ENCODE data around the gene CIB2. TPM values are rescaled to one million over a fixed set of nuclear protein-coding genes. Genes with fewer than 3 reads are reported as not detected.

The CIB2 gene
- total RNA-seq, 1 donor from 2014 or later = 1.2 TPM

DNA sequence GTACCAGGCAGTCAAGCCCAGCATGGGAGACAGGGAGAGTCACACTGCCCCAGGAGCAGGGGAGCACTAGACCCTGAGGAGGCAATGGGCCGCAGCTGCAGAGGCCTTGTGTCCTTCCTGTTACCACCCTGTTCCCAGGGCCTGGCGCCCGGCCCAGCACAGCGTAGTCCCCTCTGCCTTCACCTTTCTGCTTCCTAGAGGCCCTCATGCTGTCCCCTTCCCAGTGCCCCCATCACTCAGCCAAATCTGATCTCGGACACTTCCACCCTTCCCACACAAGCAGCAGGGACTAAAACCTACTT, 46.8 kb downstream of the CIB2 start:
- peaks cover 18% of the 10 kb centered on the region for H3K4me1 Mint-ChIP-seq (ENCODE audit: low read depth)
- no peak overlapping the region for H3K27ac Mint-ChIP-seq
- H3K27me3 Mint-ChIP-seq (ENCODE audit: insufficient read depth) = no peaks in the 10 kb centered on the region
- intact Hi-C loops (cut with micrococcal nuclease) = no loop called here
- DNase-seq (ENCODE audit: low spot score) = no peak
- no peaks in the 10 kb centered on the region for H3K36me3 Mint-ChIP-seq (ENCODE audit: low read depth)
- no peak overlapping the region for H3K4me3 Mint-ChIP-seq
- no peaks in the 10 kb centered on the region for H3K9me3 Mint-ChIP-seq

DNA sequence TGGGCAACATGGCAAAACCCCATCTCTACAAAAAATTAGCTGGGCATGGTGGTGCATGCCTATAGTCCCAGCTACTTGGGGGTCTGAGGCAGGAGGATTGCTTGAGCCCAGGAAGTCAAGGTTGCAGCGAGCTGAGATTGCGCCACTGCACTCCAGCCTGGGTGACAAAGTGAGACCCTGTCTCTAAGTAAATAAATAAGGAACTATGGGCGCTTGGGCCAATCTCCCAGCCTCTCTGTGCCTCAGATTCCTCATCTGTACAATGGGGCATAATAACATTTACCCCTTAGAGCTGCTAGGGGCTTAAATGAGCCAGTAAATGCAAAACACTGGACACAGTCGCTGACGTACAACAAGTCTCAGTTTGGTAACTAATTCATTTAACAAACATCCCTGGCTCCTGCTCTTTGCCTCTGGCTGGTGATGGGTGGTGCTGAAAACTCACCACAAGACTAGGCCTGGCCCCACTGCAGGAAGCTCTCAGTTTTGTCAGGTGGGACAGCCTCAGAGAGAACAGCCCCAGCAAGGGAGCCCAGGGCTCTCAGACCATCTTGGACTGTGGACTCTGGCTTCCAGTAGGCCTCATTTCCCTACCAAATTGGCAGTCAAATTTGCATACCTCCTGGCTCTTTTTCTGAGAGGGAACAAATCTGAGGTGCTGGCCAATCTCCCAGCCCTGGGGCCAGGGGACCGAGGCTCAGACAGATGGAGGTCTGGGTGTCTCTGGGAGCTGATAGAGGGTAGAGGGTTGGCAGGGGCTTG, 47.4 kb downstream of the CIB2 start:
- H3K36me3 Mint-ChIP-seq (ENCODE audit: low read depth) = no peaks in the 10 kb centered on the region
- no peak overlapping the region for H3K27ac Mint-ChIP-seq
- no peak overlapping the region for H3K4me3 Mint-ChIP-seq
- DNase-seq (ENCODE audit: low spot score) = no peak
- no peaks in the 10 kb centered on the region for H3K27me3 Mint-ChIP-seq (ENCODE audit: insufficient read depth)
- intact Hi-C loops (cut with micrococcal nuclease) = no loop called here
- H3K4me1 Mint-ChIP-seq (ENCODE audit: low read depth) = peaks cover 18% of the 10 kb centered on the region
- H3K9me3 Mint-ChIP-seq = no peaks in the 10 kb centered on the region

DNA sequence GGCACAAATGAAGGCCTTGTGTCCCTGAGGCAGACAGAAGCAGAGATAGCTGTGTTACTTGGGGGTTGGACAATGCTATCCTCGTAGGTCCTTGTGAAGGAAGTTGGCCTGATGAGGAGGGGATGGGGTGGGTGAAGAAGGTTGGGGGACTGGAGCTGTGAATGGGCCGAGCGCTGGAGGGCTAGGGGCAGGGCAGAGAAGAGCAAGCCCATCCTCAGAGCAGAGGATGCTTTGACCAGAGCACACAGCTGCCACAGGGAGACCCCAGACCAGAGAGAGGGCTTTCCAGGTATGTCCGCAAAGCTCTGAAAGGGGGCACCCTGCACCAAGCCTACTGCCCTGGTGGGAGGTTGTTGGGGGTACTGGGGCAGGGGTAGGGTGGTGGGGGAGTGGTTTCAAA, 48.1 kb downstream of the CIB2 start:
- no peaks in the 10 kb centered on the region for H3K36me3 Mint-ChIP-seq (ENCODE audit: low read depth)
- no peaks in the 10 kb centered on the region for H3K9me3 Mint-ChIP-seq
- peaks cover 18% of the 10 kb centered on the region for H3K4me1 Mint-ChIP-seq (ENCODE audit: low read depth)
- H3K27me3 Mint-ChIP-seq (ENCODE audit: insufficient read depth) = no peaks in the 10 kb centered on the region
- intact Hi-C loops (cut with micrococcal nuclease) = no loop called here
- no peak overlapping the region for H3K4me3 Mint-ChIP-seq
- peak overlapping the region; percentile 29 for H3K27ac Mint-ChIP-seq
- DNase-seq (ENCODE audit: low spot score) = no peak

GRCh38 chr15:78082743-78083110, 48.5 kb downstream of the CIB2 start:
- Mint-ChIP-seq H3K4me1 (ENCODE audit: low read depth) (peaks cover 18% of the 10 kb centered on the region), H3K27ac (peak overlapping the region; percentile 80), H3K9me3 (no peaks in the 10 kb centered on the region), H3K27me3 (ENCODE audit: insufficient read depth) (no peaks in the 10 kb centered on the region), H3K36me3 (ENCODE audit: low read depth) (no peaks in the 10 kb centered on the region), H3K4me3 (peak overlapping the region; percentile 49)
- DNase-seq (ENCODE audit: low spot score) = no peak
- intact Hi-C loops (cut with micrococcal nuclease) = no loop called here

DNA sequence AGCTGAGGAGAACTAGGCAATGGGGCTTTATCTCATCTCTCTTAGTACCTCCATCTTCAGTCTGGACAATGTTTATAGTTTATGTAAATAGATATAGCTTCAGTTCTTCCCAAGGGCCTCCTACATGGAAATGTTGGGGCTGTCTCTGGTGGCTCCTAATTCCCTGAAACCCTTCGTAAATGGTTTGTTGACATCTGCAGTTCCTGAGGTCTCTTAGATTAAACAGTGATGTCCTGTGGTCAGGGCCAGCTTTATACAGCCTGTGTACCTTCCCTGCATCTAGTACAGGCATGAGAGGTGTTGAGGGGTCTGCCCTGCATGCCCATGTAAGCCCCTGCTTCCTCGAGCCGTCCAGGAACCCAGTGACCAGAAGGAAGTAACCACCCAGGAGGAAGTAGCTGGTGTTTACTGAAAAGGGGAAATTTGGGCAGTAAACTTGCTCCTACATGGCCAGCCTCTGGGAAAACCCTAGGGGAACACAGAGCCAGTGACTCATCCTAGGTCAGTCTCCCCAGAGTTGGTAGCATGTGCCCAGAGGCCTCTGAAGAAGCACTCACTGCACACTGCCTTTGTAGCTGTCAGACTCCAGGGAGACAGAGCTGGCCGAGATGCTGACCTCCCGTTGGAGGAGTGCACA, 49.0 kb downstream of the CIB2 start:
- intact Hi-C loops (cut with micrococcal nuclease) = no loop called here
- Mint-ChIP-seq H3K4me1 (ENCODE audit: low read depth) (peaks cover 18% of the 10 kb centered on the region), H3K27ac (peak overlapping the region; percentile 80), H3K27me3 (ENCODE audit: insufficient read depth) (no peaks in the 10 kb centered on the region), H3K9me3 (no peaks in the 10 kb centered on the region), H3K4me3 (peak overlapping the region; percentile 49), H3K36me3 (ENCODE audit: low read depth) (no peaks in the 10 kb centered on the region)
- DNase-seq (ENCODE audit: low spot score) = no peak

- DNase-seq (ENCODE audit: low spot score) = no peak
- H3K27ac Mint-ChIP-seq = no peak overlapping the region
- no peaks in the 10 kb centered on the region for H3K27me3 Mint-ChIP-seq (ENCODE audit: insufficient read depth)
- intact Hi-C loops (cut with micrococcal nuclease) = no loop called here
- peaks cover 5% of the 10 kb centered on the region for H3K36me3 Mint-ChIP-seq (ENCODE audit: low read depth)
- no peak overlapping the region for H3K4me3 Mint-ChIP-seq
- H3K4me1 Mint-ChIP-seq (ENCODE audit: low read depth) = peaks cover 31% of the 10 kb centered on the region
- H3K9me3 Mint-ChIP-seq = no peaks in the 10 kb centered on the region
Observed at GRCh38 chr15:78080088-78080460, 51.2 kb downstream of the CIB2 start.

DNA sequence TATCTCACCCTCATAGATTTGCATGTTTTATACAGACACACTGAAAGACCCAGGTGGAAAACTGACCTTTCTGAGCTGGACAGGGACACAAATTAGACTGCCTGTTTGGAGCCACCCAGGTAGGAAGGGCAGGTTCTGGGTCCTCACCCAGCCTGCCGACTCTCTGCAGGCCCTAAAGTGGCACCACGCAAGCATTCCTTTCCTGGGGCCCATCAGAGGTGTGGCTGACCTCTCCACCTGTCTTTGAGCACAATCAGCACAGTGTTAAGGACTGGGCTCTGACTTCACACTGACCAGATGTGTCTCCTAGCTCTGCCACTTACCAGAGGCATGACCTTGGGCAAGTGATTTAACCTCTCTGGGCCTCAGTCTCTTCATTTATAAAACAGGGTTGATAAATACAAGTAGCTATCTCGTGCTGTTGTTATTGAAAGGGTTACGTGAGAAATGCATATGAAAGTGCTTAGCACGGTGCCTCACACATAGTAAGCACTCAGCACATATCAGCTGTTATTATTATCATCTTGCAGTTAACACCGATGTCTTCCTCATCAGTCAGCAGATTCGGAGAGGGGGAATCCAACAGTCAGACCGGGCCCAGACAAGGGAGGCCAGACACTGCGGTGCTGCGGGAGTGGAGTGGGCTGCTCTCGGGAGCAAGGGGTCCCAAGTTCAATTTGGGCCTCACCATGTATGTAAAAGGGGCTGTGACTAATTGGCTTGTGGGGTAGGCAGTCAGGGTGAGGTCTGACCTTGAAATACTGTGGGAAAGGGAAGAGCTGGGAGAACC, 51.8 kb downstream of the CIB2 start:
- peaks cover 7% of the 10 kb centered on the region for H3K36me3 Mint-ChIP-seq (ENCODE audit: low read depth)
- no peaks in the 10 kb centered on the region for H3K27me3 Mint-ChIP-seq (ENCODE audit: insufficient read depth)
- DNase-seq (ENCODE audit: low spot score) = no peak
- H3K4me3 Mint-ChIP-seq = no peak overlapping the region
- peaks cover 34% of the 10 kb centered on the region for H3K4me1 Mint-ChIP-seq (ENCODE audit: low read depth)
- intact Hi-C loops (cut with micrococcal nuclease) = no loop called here
- H3K9me3 Mint-ChIP-seq = no peaks in the 10 kb centered on the region
- H3K27ac Mint-ChIP-seq = no peak overlapping the region

DNA sequence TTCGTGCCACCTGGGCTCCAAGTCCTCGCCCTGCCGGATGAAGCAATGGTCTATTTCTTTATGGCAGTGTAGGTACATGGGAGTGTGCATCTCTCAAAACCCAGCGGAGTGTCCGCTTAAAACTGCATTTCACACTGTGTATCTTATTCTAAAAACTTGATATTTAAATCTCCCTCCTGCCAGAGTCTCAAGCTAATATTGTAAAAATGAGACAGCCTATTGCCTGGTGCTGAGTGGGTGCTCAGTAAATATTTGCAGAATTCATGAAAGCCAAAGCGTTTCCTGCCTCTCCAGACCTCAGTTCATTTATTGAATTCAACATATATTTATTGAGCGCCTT, 53.4 kb downstream of the CIB2 start:
- Mint-ChIP-seq H3K4me3 (peak overlapping the region; percentile 75), H3K27ac (peak overlapping the region; percentile 81), H3K4me1 (ENCODE audit: low read depth) (peaks cover 43% of the 10 kb centered on the region), H3K27me3 (ENCODE audit: insufficient read depth) (no peaks in the 10 kb centered on the region), H3K36me3 (ENCODE audit: low read depth) (peaks cover 8% of the 10 kb centered on the region), H3K9me3 (no peaks in the 10 kb centered on the region)
- DNase-seq (ENCODE audit: low spot score) = no peak
- intact Hi-C loops (cut with micrococcal nuclease) = loop anchor here (1.0 to 2.0 kb wide), 4 partner anchors 9 to 44 kb away; no protein-coding TSS in a partner anchor

- H3K36me3 Mint-ChIP-seq (ENCODE audit: low read depth) = peaks cover 8% of the 10 kb centered on the region
- peak within 1 kb of the TSS; percentile 95 for H3K27ac Mint-ChIP-seq
- H3K4me3 Mint-ChIP-seq = peak within 1 kb of the TSS; percentile 100
- H3K9me3 Mint-ChIP-seq = no peaks in the 10 kb centered on the region
- H3K4me1 Mint-ChIP-seq (ENCODE audit: low read depth) = peaks cover 43% of the 10 kb centered on the region
- peak; percentile 66 for DNase-seq (ENCODE audit: low spot score)
- intact Hi-C loops (cut with micrococcal nuclease) = loop anchor here (1.0 to 2.0 kb wide), 4 partner anchors 8 to 43 kb away; no protein-coding TSS in a partner anchor
- H3K27me3 Mint-ChIP-seq (ENCODE audit: insufficient read depth) = no peaks in the 10 kb centered on the region
Observed at GRCh38 chr15:78077053-78077870, 54.0 kb downstream of the CIB2 start, which contains the start of gene TBC1D2B. Gene TBC1D2B, minus strand, starts transcription at chr15:78077711. Its CDS starts 59 bp downstream, at chr15:78077652.

GRCh38 chr15:78076231-78077052, 54.8 kb downstream of the CIB2 start:
- DNase-seq (ENCODE audit: low spot score) = no peak
- Mint-ChIP-seq H3K4me3 (peak overlapping the region; percentile 100), H3K36me3 (ENCODE audit: low read depth) (peaks cover 8% of the 10 kb centered on the region), H3K4me1 (ENCODE audit: low read depth) (peaks cover 44% of the 10 kb centered on the region), H3K9me3 (no peaks in the 10 kb centered on the region), H3K27me3 (ENCODE audit: insufficient read depth) (no peaks in the 10 kb centered on the region), H3K27ac (peak overlapping the region; percentile 95)
- intact Hi-C loops (cut with micrococcal nuclease) = loop anchor here (1.0 to 2.0 kb wide), 4 partner anchors 7 to 42 kb away; no protein-coding TSS in a partner anchor

- Mint-ChIP-seq H3K4me3 (peak overlapping the region; percentile 100), H3K27ac (peak overlapping the region; percentile 70), H3K27me3 (ENCODE audit: insufficient read depth) (no peaks in the 10 kb centered on the region), H3K9me3 (no peaks in the 10 kb centered on the region), H3K4me1 (ENCODE audit: low read depth) (peaks cover 48% of the 10 kb centered on the region), H3K36me3 (ENCODE audit: low read depth) (peaks cover 8% of the 10 kb centered on the region)
- DNase-seq (ENCODE audit: low spot score) = no peak
- intact Hi-C loops (cut with micrococcal nuclease) = loop anchor here (2.0 kb wide), 1 partner anchor 27 kb away; no protein-coding TSS in a partner anchor
Observed at GRCh38 chr15:78075490-78076230, 55.6 kb downstream of the CIB2 start.
